GM18909 (cell line): ENCODE measurements around the gene GNAZ.

Source experiments
- ATAC-seq: cut with Tn5 transposase; IDR thresholded peaks from one replicate; pipeline ENCODE4 v1.9.1; 2021; ENCODE audit warnings: mild to moderate bottlenecking; ENCODE audit not compliant: unreplicated experiment, poor library complexity

GNAZ gene

DNA sequence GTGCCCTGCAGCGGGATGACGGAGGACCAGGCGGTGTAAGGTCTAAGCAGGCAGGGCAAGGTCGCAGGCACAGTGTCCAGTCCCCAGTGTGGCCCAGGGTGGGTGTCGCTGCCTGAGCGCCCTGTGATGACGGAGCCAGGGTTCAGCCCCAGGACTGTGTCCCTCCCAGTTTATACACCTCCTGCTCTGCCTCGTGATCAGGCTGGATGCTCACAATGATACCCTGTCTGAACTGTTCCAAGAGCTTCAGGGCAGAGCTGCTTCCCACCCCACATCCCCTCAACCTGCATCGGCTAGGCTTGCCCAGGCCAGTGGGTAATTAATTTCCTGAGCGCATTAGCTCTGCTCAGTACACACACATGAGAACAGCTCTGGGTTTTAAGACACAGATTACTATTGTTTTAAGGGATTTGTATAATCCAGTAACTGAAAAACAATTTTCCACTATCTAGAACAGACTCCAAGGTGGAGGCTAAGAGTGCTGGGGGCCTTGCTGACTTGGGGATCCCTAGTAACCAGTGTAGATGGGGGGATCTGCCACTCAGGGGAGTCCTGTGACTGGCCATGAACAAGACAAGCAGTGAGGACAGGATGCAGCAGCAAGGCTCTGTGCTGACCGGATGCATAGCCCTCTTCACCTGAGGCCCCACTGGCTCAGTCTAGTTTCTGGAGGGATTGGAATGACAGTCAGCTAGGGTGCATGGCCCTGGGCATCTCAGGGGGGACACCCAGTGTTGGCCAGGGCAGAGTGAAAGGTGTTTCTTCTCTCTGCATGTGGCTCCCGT lies 34.1 kb downstream of the GNAZ start:
- no peak for ATAC-seq

DNA sequence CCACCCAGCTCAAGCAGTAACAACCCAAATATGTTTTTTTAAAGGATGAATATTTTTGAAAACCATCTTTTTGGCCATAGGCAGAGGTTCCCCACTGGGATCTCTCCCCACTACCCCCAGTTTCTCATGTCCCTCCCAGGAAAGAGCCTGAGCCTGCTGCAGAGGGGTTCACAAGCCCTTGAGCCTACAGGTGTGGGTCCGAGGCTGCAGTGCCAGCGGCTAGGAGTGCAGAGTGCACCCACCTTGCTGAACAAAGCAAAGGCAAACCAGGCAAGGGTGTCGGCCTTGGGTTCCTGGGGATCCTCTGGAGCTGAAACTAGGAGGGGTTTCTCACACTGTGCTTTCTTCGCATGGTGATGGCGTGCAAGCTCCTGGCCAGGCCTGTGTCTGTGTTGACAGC lies 35.0 kb downstream of the GNAZ start:
- ATAC-seq: no peak

DNA sequence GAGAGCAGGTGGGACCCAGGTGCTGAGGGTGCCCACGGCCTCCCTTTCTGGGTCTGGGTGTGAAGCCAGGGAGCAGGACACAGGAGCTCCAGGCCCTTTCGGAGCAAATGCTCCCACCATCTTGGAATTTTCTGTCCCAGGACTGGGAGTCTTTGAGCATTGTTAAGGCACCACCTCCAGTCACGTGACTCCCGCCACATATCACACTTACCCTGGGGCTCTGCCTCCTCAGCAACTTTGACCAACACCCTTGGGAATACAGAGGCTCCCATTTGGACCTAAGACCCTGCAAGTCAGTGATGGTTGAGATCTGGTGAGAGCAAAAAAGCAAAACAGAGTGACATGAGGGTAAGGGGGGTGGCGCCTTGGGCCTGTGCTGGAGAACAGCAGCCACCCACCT lies 35.6 kb downstream of the GNAZ start:
- no peak for ATAC-seq

DNA sequence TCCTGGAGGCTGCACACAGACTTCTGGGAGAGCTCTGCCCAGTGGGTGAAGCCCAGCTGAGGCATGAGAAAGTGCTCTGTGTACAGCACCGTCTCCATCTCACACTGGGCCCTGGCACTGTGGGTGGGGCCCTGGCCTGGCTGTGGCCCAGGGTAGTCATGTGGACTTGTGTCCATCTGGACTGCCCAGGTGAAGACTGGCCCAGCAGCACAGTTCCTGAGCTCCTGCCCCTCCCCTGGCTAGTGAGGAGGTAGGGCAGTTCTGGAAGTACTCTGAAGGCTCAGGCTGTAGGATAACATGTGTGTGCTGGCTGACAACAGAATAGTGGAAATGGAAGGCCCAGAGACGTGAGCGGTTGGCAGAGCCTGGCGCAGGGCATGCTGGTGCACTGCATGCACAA lies 36.0 kb downstream of the GNAZ start:
- ATAC-seq: no peak

DNA sequence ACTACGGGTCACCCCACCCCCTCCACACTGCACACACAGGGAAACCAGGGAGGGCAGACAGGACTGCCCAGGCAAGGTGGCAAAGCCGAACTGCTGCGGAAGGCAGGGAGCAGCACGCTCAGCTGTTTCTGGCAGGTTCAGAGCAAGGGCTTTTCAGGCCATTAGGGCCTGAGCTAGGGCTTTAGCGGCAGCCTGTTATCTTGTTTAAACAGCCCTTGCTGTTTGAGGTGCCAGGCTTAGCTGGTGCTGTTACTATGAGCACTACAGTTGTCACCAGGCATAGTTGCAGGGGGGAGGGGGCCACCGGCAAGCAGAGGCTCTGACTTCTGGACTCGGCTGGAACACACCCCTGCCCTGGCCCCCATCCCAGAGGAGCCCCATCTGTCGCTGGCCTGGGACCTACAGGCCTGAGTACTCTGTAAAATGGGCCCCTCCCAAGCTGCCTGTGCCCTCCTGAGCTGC lies 36.6 kb downstream of the GNAZ start:
- no peak for ATAC-seq

DNA sequence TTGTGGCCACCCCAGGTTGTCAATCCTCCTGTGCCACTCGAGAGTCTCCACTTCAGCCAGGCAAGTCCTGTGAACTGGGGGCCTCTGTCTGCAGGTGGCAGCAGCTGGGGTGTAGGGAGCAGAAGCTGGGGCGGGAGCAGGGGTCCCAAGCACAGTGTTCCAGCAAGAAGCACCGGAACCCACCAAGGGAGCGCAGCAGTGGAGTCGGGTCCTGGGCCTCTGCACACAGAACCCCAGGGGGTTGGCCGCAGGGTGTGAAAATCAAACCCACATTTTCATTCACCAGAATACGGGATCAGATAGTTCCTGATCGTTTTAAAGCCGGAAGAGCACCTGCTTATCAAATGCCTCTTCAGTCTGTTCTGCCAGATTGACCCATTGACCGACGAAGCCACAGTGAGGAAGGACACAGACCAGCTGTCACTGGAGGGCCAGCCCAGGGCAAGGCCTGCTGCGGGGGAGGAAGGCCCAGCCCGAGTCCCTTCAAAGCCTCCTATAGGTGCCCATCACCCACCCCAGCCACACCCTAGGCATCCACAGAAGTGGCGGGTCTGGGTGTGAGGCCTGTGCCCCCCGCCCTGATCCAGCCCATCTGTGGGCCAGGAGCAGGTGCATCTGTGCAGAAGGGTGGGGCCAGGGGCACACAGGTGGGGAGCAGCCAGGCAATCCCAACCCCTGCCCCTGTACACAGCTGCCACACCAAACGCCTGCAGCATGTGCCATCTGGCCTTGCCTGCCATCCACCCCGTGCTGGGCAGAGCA lies 37.3 kb downstream of the GNAZ start:
- no peak for ATAC-seq

DNA sequence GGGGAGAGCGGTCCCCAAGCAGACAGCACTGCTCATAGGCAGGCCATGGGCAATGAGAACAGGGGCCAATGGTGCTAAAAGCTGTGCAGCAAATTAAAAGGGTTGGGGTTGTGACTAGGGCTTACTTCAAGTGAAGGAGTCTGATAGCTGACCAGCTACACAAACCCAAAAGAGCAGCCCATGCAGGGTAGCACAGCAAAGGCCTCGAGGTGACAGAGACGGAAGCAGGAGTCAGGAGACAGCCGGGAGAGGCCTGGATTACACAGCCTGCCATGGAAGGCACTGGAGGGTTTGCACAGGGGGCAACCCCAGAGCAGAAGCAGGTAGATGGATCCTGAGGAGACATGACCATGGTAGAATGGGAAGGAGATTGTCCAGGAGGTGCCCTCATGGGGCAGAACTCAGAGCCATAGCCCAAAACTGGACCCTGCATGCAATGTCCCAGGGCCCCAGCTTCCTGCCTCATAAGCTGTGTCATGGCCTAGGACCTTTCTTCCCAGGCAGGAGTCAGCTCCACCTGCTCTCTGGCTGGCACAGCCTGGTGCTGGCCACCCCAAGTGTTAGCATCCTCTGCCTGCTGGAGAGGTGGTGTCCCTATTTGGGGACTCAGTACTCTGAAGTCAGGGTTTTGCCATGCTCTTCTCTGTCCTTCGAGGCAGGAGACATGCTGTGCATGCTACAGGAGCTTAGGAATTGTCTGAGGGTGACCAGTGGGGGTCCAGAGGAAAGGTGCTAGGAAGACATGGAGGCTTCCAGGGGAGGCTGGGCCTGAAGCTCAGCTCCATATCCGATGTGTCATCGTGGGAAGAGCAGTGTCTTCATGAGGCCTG lies 38.1 kb downstream of the GNAZ start:
- no peak for ATAC-seq

DNA sequence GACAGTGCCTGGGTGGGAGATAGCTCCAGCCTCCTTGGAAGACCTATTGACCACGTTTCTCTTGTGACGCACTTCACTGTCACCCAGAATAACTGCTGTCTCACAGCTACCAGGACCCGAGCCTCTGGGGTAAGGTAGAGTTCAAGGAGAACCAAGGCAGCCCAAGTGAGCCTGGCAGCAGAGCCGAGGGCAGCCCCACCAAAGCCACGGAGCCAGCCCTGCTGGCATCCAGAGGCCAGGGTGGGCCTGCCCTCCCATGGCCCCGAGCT lies 38.7 kb downstream of the GNAZ start:
- no peak for ATAC-seq

DNA sequence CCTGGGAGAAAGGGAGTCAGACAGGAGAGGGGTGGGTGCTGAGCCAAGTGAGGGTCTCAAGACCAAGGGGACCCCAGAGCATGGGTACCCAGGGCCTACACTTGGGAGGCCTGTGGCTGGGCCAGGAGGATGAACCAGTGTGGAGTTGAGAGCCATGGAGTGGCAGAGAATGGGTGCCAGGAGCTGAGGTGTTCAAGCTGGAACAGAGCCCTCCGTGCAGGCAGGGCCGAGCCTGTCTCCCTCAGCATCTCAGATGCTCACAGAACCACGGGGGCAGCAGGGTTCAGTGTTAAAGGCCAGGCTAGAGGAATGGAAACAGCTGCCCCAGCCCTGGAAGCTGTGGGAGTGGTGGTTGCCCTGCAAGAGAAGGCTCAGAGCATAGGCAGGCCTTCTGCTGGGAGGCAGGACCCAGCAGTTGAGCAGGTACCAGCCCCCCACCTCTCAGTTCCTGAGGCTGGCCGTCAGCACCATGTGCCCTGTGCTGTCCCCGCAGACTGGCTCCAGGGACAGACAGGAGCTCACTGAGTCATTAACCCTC lies 39.2 kb downstream of the GNAZ start:
- ATAC-seq: no peak

DNA sequence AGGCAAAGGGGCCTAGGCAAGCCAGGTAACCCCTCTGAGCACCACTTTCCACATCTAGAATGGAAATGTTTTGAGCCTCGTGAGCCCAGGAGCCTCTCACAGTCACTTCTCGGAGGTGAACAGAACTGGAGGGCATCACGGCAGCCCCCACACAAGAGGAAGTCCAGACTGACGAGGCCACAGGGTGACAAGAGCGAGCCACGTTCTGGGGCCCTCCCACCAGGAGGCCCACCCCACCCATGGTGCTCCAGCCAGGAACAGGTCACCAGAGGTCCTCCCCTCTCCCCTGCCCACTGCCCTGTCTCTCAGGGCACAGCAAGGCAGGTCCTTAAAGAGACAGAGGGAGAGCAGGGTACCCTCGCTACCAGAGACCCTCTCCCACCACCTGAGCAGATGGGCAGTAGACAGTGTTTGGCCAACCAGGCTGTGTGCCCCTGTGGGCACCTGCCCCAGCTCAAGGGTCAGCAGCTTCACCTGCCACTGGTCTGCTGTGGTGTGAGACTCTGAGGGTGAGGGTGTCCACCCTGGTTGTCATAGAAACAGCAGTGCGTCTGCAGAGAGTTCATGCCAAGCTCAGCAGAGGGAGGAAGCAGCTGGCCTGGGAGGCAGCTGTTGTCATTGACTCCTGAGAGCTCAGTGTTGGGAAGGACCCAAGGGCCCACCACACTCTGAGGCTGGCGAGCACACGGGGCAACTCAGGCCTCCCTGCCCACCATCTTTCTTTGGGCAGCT lies 40.0 kb downstream of the GNAZ start:
- ATAC-seq: no peak

DNA sequence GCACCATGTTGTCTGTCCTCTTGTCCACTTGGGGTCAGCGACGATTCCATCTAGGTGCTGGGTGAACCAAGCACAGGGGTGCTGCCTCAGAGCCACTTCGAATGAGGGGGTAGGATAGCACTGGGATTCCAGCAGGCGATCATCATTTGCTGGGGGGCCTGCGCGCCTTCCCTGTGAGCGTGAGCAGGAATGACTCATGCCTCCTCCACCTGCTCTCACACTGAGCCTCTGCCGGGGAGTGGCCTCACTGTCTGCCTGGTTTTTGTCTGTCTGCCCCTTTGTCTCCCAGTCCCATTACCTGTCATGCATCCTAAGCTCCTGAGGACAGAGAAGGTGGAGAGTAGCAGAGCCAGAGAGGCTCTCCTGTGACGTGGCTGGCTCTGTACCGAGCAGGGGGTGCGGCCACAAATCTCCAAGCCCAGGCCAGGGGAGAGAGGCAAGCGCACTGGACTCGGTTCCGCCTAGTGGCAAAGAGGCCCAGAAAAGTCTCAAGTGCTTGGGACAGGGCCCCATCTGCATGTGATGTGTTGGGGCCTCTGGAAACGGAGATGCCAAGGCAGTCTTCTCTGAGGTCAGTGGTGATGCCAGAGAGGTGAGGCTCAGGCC lies 40.7 kb downstream of the GNAZ start:
- no peak for ATAC-seq

DNA sequence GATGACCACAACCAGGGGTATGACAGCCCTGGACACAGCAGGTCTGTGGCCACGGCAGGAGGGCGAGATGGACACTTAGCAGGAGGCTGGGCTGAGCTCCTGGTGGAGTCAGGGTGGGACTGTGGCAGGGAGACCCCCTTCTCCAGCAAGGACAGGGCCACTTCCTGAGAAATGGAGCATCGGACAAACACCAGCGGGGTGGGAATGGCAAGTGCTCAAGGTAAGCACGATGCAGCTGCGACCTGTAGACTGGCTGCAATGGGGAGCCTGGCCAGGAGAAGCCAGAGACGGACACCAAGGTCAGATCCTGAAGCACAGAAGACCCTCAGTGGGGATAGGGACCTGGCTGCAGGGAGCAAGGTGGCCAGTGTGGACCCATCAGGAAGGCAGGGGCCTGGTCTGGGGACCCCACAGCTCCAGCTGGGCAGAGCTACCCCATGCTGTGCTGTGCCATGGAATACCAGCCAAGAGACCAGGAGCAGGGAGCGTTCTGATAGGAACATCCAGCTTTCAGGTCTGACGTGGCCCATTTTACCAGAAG lies 42.2 kb downstream of the GNAZ start:
- ATAC-seq: no peak

DNA sequence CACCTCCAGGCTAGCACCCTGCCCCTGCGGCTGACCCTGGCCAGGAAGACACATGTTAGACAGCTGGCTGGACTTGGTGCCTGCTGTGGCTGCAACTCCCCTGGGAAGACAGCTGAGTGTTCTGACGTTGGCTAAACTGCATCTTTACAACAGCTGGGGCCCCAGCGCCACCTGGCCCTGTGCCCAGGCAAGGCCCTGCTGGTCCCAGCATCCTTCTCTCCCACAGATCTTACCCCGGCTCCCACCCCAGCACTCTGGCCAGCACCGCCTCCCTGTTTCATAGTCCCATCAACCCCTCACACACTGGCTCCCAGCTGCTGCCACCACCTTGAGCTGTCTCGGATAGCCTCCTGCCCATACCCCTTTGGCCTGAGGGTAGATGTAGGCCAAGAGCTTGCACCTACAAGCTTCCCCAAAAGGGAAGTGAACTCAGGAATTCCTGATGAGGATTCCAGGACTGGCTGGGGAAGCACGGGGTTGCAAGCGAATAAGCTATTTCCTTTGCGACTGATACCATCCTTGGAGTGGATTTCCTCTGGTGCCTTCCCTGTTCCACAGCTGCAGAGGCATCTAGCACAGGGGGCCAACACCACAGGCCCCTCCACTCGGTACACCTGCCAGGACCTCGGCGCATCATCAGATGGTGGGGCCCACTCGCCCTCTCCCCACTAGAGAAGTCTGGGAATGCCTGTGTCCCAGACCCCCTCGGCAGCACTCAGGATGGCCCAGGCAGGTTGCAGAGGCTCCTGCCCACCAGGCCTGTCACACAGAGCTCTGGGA lies 42.9 kb downstream of the GNAZ start:
- no peak for ATAC-seq

DNA sequence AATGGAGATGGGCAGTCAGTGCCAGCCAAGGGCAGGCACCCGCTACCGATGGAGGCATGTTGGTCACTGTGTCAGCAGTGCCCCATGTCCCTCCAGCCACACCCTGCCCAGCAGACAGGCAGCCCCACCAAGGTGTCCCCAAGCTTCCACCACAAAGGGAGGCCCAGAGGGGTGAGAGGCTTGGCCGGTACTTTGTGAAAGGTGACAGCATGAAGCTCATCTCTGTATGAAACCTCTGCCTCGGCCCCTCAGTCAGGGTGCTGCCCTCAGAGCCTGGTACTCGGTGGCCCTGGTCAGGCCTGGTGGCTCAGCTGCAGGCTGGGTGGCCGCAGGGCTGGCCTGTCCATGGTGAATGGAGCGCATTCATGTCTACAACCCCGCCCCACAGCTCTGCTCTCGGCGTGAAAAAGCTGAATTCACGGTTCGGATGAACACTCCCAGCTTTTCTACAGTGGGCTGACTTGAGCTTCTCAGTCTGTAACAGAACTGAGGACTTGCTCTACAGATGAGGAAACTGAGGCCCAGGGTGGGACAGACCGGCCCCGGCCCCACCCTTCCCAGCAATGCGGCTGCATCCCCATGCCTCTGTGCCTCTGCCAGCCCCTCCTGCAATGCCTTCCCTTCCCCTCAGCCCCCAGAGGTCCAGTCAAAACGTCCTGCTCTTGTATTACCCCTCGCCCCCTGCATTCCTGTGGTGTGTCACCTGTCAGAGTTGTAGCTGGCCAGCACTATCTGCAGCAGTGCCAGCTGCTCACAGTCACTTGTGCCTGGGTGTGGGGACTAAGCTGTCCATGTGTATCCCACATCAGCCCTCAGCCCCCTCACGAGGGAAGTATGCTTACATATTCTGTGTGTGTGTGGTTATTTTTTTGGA lies 43.8 kb downstream of the GNAZ start:
- ATAC-seq: no peak

DNA sequence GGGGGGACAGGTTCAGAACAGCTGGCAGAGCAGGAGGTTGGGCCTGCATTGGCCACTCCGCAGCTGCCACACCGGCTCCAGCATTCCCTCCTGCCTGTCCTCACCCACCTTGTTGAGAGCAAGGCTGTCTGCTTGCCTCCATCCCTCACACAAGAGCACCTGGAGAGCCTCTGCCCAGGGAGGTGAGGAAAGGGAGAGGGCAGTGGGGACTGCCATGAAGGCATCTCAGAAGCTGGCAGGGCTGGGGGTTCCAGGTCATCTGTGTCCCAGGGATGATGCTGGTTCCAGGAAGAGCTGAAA lies 44.4 kb downstream of the GNAZ start:
- ATAC-seq: no peak

DNA sequence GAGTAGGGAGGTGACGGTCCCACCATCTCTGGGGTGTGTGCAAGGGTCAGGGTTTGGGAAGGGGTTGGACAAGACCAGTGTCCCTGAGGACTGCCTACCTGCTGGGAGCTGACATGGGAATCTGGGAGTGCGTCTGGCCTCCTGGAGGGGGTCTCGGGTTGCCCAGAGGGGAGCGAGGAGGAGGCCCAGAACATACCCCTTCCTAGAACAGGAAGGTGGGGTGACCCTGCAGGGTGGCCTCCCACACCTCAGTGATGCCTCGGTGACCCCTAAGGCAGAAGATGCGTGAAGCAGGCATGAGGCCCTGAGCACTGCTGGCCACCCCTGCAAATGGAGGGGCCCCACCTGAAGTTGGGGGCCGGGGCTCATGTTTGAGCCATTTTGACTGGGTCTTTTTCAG lies 45.0 kb downstream of the GNAZ start:
- ATAC-seq: no peak

DNA sequence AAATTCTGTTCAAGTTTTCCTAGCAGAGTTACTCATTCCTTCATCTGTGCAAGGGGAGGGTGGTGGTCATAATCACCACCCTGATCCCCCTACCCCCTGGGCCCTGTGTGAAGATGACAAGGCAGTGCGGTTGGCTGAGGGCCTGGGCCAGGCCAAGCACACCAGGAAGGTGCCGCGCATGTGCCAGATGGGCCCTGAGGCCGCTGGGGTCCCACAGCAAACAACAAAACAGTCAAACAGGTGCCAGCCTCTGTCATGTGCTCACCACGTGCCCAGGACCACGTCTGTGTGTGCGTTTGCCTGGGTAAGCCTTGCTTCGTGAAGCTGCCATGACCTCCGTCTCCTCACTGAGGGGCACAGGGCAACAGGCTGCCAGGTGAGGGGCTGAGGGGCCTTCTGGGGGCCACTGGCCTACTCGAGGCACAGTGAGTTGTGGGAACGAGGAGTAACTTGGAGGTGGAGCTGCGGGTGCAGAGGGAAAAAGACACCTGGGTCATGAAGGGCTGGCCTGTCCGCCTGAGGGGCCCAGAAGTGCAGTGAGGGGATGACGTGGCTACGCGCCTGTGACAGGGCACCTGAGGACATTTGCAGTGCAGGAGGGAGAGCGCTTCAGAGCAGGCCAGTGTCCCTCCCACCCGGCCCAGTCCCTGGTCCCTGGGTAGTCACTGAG lies 45.6 kb downstream of the GNAZ start:
- ATAC-seq: no peak
